DMS153 treated with DMSO at 0.1 percent for 48 hours (cell line): ENCODE measurements around the gene ISCA2.

ENCODE experiments used
- DNase-seq: peaks from one replicate; lab custom pipeline; 2025; ENCODE audit not compliant: unreplicated experiment; lab: John Stamatoyannopoulos, UW

Gene ISCA2

GRCh38 chr14:74482571-74482970 is 11.0 kb upstream of the ISCA2 start:
- no peak for DNase-seq

- no peak for DNase-seq
These were observed 10.2 kb upstream of the ISCA2 start for GRCh38 chr14:74483321-74483720.

- no peak for DNase-seq
These were observed 7.4 kb upstream of the ISCA2 start for GRCh38 chr14:74486164-74486563.

GRCh38 chr14:74488786-74489397 is 4.7 kb upstream of the ISCA2 start:
- DNase-seq: no peak

GRCh38 chr14:74490486-74490885 is 3.1 kb upstream of the ISCA2 start:
- no peak for DNase-seq

- DNase-seq: no peak
These were observed 1.4 kb upstream of the ISCA2 start for GRCh38 chr14:74491956-74492775.

GRCh38 chr14:74492776-74493342 is 706 bp upstream of the ISCA2 start, which contains the start of gene NPC2:
TSS of gene NPC2 (minus strand) at chr14:74493305. CDS start at chr14:74493274, 31 bp downstream.
- DNase-seq: no peak

GRCh38 chr14:74495356-74495755 is 1.8 kb downstream of the ISCA2 start:
- no peak for DNase-seq

GRCh38 chr14:74500417-74501134 is 7.0 kb downstream of the ISCA2 start:
- DNase-seq: no peak

- peak; percentile 46 for DNase-seq
These were observed 7.6 kb downstream of the ISCA2 start for GRCh38 chr14:74501135-74501614.

- no peak for DNase-seq
These were observed 8.1 kb downstream of the ISCA2 start for GRCh38 chr14:74501691-74502090.

GRCh38 chr14:74502236-74503019 is 8.9 kb downstream of the ISCA2 start:
- peak; percentile 20 for DNase-seq

GRCh38 chr14:74503291-74503937 is 9.8 kb downstream of the ISCA2 start:
- DNase-seq: no peak

- DNase-seq: no peak
These were observed 10.4 kb downstream of the ISCA2 start for GRCh38 chr14:74503938-74504335.

- no peak for DNase-seq
These were observed 10.8 kb downstream of the ISCA2 start for GRCh38 chr14:74504412-74504811.

GRCh38 chr14:74504874-74505720 is 11.5 kb downstream of the ISCA2 start:
- no peak for DNase-seq

- DNase-seq: no peak
These were observed 12.3 kb downstream of the ISCA2 start for GRCh38 chr14:74505831-74506230.

- no peak for DNase-seq
These were observed 12.9 kb downstream of the ISCA2 start for GRCh38 chr14:74506411-74506851.

- no peak for DNase-seq
These were observed 13.5 kb downstream of the ISCA2 start for GRCh38 chr14:74507085-74507484.
